ENCODE results near the gene DOCK4. TPM values are rescaled to one million over a fixed set of nuclear protein-coding genes. Genes with fewer than 3 reads are reported as not detected.
"Not testable (repeated sequence)": the region's sequence is repeated elsewhere in the genome, so short reads cannot be mapped to it uniquely, and the experiment has no call there.

DOCK4 gene, protein sequence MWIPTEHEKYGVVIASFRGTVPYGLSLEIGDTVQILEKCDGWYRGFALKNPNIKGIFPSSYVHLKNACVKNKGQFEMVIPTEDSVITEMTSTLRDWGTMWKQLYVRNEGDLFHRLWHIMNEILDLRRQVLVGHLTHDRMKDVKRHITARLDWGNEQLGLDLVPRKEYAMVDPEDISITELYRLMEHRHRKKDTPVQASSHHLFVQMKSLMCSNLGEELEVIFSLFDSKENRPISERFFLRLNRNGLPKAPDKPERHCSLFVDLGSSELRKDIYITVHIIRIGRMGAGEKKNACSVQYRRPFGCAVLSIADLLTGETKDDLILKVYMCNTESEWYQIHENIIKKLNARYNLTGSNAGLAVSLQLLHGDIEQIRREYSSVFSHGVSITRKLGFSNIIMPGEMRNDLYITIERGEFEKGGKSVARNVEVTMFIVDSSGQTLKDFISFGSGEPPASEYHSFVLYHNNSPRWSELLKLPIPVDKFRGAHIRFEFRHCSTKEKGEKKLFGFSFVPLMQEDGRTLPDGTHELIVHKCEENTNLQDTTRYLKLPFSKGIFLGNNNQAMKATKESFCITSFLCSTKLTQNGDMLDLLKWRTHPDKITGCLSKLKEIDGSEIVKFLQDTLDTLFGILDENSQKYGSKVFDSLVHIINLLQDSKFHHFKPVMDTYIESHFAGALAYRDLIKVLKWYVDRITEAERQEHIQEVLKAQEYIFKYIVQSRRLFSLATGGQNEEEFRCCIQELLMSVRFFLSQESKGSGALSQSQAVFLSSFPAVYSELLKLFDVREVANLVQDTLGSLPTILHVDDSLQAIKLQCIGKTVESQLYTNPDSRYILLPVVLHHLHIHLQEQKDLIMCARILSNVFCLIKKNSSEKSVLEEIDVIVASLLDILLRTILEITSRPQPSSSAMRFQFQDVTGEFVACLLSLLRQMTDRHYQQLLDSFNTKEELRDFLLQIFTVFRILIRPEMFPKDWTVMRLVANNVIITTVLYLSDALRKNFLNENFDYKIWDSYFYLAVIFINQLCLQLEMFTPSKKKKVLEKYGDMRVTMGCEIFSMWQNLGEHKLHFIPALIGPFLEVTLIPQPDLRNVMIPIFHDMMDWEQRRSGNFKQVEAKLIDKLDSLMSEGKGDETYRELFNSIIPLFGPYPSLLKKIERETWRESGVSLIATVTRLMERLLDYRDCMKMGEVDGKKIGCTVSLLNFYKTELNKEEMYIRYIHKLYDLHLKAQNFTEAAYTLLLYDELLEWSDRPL (N-terminal part only)
- 2.6 TPM for polyA plus RNA-seq (2013, experiment 1 of 2; ENCODE audit: insufficient read length)
- polyA plus RNA-seq (2013, experiment 2 of 2; ENCODE audit: insufficient read length): 2.8 TPM

DNA sequence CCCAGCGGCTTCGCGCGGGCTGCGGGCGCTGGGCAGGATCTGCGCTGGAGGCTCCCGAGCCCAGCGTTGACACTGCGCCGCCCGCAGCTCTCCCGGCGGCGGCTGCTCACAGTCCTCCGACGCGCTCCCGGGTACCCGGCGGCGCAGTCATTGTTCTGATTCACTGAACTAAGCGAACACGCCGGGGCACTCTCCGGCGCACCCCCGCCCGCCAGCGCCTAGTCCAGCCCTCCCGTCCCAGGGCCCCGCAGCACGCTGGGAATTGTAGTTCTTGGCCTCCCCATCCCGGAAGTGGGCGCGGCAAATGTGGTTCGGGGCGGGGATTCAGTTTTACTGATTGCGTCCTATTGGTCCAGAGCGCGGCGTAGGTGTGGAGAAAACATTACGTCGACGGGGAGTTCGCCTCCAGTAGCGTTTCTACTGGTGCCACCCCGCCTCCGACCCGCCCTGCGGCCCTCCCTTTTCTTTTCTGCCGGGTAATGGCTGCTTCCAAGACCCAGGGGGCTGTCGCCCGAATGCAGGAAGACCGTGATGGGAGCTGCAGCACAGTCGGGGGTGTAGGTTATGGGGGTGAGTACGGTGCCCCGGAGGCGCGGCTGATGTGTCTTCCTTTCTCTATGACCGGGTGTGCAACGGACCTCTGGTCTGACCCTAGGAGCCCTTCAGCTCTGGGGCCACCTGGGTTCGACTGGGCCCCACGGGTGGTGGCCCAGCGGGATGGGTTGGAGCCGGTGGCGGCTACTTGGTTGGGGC lies at the start of gene DOCK4, which contains the start of gene ZNF277:
TSS of gene DOCK4 (minus strand) at position 162 of the 753 bp plus-strand sequence. CDS start 261 bp downstream, outside the sequence.
TSS of gene ZNF277 (plus strand) at position 458 of the 753 bp plus-strand sequence. CDS start at position 480, 22 bp downstream.
- peak; percentile 99 for DNase-seq

DNA sequence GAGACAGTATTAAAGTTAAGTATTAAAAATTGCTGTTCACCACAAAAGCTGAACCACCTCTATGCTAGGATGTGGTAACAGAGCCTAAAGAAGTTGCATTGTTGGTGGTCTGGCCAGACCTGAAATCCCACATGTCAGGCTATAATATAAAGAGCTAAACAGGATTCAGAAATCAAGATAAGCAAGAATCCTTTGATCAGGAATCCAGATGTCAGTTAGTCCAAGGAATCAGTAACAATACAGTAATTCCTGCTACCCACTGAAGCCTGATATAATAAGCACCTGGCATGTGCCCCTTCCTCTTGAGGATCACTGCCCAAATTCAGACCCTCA lies 49.2 kb upstream of the DOCK4 start:
- no peak for DNase-seq

DNA sequence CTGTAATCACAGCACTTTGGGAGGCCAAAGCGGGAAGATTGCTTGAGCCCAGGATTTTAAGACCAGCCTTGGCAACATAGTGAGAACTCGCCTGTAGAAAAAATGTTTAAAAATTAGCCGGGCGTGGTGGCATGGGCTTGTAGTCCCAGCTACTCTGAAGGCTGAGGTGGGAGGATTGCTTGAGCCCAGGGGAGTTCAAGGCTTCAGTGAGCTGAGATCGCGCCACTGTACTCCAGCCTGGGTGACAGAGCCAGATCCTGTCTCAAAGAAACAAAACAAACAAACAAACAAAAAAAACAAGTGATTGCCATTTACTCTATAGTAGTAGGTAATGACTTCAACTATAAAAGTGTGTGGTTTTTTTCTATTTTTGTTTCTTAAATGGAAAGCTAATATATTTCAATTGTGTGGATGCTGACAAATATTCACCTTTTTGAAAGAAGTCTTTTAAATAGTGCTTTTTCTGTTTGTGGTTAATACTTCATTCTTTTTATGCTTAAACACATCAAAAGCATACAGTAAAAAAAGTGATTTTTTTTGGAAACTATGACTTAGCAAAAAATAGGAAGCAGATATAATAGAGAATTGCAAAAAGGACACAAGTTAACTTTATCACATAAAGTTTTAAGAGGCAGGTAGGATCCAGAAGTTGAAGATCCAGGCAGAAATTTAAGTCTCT lies 48.6 kb upstream of the DOCK4 start:
- no peak for DNase-seq

DNA sequence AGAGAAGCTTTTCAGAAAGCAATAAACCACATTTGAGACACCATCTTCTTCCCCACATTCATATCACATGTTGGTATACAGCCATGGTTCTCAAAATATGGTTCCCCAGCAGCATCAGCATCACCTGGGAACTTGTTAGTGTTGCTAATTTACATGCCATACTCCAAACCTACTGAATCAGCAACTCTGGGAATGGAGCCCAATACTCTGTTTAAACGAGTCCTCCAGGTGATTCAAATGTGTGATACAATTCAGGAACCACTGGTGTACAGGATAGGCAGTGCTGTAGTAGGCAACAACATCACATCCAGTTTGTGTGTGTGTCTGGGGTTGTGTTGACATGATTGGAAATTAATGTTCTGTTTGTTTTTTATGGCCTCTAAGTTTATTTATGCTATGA lies 48.0 kb upstream of the DOCK4 start:
- no peak for DNase-seq

DNA sequence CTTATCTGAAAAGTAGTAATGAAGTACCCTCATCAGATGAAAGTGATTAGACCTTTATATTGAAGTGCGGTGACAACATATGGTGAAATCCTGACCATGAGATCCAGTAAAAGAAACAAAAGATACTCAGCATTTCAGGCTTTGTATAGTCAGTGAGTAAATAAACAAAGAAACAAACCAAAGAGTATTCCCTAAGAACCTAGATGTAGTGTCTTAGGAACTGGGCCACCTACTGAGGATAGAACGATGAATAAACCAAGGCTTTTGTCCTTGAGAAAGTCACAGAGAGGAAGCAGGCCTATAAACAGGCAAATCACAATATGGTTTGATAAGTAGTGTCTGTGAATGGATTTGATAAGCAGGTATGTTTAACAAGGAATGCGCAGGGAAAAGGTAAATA lies 46.5 kb upstream of the DOCK4 start:
- DNase-seq: no peak

DNA sequence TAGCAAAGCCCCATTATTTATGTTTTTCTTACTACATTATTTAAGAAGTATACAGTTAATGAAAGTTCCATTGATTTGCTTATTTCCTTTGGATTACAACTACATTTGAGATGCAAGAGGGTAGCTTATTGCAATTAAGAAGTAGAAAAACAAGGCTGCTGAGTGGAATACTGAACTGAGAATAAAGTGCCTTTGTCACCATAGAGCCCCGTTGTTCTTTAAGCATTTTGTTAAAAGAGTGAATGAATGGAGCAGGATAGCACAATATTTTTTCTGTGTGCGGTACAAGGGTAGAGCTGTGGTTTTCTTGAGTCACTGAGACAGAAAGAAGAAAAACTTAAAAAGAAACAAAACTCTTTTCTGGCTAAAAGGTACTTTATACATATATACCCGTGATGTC lies 45.9 kb upstream of the DOCK4 start:
- DNase-seq: no peak

DNA sequence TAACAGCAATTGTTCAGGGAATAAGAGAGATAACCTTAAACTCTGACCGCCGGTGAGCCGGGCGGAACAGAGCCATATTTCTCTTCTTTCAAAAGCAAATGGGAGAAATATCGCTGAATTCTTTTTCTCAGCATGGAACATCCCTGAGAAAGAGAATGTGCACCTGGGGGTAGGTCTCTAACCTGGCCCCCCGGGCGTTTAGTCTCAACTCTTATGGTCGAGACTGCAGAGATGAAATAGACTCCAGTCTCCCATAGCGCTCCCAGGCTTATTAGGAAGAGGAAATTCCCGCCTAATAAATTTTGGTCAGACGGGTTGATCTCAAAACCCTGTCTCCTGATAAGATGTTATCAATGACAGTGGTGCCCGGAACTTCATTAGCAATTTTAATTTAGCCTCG lies 43.8 kb upstream of the DOCK4 start:
- DNase-seq: not testable (repeated sequence)

DNA sequence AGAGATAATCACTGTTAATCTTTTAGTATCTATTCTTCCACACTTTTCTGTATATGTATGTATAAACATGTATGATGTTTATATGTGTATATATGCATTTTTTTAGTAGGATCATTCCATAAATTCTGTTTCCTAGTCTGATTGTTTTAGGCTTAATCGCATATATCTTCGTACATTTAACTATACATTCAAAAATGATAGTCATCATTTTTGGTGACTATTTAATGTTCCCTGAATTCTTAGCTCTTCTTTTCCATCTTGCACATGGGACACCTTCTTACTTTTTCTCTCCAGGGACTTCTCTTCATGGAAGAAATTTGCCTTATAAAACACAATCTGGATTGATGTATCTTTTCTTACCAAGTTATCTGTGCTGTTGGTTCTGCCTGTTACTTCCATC lies 42.4 kb upstream of the DOCK4 start:
- no peak for DNase-seq

DNA sequence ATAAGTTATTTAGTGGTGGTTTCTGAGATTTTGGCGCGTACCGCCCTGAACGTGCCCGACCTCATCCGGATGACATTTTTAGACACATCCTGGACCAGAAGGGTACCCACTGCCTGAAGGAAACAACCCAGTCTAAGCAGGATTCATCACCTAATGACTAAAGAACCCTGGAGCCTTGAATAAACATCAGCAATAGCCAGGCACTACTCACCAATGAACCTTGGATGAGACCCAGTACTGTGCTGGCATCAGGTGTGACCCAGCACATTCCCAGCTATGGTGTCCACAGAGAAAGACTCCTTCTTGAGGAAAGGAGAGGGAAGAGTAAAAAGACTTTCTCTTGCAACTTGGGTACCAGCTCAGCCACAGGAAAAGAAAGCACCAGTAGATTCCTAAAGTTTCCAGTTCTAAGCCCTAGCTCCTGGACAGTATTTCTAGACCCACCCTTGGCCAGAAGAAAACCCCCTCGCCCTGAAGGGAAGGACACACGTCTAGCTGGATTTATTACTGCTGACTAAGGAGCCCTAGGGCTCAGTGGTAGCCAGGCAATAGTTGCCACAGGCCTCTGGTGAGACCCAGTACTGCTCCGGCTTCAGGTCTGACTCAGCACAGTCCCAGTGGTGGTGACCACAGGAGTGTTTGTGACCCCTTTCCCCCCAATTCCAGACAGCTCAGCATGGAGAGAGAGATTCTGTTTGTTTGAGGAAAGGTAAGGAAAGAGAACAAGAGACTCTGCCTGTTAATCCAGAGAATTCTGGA lies 32.8 kb upstream of the DOCK4 start:
- DNase-seq: peak; percentile 9

DNA sequence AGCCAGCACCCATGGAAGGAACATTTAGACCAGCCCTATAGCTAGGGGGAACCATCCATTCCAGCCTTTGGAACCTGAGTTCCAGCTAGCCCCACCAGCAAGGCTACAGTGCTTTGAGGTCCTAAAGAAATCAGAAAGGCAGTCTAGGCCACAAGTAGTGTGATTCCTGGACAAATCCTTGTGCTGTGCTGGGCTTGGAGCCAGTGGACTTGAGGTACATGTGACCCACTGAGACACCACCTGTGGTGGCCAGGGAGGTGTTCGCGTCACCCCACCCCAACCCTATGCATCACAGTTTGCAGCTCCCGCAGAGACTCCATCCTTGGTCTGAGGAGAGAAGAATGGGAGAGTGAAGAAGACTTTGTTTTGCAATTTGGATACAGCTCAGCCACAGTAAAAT lies 32.1 kb upstream of the DOCK4 start:
- DNase-seq: no peak

DNA sequence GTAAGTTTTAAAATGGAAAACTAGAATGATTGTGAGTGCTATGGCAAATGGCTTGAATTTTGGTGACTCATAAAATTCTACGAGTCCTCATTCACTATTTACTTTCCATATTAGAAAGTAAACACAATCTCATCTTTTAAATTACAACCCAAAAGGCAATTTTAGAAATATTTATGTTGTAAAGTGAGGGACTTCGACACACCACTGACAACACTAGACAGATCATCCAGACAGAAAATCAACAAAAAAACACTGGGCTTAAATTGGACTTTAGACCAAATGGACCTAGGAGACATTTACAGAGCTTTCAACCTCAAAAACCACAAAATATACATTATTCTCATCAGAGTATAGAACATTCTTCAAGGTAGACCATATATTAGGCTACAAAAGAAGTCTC lies 30.4 kb upstream of the DOCK4 start:
- no peak for DNase-seq

DNA sequence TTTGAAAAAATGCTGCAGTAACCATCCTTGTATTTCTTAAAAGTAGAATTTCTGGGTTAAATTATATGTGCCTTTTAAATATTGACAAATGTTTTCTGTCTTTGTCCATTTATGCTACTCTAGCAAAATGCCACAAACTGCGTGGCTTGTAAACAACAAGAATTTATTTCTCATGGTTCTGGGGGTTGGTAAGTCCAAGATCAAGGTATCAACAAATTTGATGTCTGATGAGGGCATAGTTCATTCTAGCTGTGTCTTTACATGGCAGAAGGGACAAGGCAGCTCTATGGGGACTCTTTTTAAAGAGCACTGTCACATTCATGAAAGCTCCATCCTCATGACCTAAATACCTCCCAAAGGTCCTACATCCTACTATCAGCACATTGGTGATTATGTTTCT lies 27.9 kb upstream of the DOCK4 start:
- DNase-seq: no peak

DNA sequence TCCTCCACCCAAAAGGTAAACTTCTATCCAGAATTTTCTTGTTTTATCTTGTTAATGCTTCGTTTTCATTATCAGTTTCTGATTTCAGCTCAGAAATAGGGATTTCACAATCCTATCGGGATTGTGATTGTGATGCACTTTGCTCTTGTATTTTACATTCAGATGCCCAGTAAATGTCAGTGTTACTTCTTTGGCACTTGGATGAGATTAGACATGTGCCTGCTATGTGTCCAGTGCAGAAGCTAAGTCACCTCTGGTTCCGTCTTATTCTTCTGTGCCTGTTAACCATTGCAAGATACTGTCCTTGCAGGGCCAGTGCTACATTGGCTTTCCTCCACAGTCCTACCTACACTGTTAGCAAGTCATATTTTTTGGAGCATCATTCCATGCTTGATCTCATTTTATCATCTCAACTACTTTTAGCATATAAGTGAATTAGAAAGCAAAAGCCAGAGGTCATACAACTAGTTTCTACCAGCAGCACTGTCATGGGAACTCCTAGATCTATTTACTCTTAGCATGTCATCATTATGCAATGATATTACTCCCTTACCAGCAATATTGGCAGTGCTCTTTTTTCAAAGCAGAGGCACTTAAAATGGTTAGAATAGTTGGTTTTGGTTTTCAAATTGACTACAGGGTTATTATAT lies 27.0 kb upstream of the DOCK4 start:
- DNase-seq: no peak

DNA sequence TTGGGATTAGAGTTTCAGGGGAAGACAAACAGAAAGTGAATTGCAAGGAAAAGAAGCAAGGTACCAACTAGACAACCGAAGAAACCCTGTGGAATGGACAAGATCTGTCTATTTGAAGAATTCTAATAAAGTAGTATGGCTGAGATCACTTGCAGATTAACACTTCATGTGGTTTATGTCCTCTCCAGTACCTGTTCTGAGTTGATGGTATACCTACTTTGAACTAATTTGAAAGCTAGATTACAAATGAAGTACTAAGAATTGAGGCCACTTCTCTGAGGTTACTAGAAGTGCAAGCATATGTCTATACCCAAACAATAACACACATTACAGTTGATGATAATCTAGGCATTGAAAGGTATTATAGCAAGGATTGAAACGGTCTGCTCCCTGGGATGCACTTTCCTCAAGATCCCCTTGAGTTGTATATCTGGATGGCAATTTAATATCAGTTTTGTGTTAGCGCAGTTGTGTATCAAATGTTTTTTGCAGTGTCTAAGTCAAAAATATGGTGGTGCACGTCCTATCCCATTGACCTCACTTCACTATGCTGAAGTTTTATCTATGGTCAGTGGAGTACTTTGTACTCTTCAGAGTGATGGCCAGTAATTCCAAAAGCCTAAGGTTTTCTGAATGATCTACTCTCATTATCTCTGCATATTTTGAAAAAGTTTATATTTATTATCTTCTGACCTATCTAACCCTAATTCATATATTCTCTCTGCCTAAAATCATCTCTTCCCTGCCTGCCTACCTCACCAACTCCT lies 26.2 kb upstream of the DOCK4 start:
- no peak for DNase-seq

DNA sequence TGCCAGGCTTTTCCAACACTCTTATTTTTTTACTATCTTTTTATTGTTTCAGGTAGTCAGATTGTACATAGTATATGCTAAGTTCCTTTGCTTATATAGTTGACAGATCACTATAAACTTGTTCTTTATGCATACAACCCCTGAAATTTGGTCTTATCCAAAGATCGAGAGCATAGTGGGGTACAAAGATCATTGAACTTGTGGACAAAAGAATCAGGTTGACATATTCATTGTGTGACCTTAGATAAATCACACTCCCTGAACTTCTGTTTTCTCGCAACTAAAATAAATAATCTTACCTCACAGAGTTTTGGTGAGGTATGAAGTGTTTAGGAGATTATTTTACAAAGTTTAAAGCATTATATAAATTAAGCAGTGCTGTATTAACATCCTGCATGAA lies 22.4 kb upstream of the DOCK4 start:
- no peak for DNase-seq

DNA sequence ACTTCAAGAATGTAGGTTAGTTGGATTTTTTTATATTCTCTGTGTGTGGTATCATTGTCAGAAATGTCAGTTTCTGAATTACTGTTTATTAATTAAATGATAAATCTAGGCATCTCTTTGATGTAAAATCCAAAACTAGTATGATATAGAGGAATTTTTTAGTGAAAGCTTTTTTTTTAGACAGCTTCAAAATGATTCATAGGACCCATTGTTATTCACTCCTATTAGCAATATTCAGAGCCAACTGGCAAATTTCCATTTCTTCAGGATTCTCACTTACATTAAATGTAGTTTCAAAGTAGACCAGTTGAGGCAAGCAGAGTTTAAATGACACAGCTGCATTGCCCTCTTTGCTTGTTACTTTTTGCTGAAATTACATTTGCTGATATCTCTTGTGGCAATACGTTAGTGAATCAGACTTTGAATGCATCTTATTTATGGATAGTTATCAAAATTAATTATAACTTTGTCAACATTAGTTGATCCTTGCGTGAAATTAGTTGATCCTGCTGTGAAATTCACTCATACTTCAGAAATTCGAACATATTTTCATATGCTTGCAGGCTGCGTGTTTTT lies 20.6 kb upstream of the DOCK4 start:
- DNase-seq: peak; percentile 23

DNA sequence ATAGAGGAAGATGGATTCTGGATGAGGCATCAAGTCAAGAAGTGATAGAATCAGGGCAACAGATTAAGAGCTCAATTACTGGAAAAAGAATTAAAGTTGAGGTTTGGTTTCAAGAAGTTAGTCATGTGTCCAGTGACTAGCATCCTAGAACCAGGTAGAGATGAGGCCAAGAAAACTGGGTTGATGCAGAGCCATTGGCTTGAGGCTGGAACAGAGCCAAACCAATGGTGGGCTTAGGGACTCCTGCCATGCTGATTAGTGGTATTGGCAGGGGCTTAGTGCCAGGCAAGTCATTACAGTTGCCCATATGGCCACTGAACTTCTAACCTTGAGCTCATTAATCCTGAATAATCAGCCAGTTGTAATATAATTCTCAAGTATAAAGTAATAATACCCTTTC lies 18.8 kb upstream of the DOCK4 start:
- DNase-seq: no peak

DNA sequence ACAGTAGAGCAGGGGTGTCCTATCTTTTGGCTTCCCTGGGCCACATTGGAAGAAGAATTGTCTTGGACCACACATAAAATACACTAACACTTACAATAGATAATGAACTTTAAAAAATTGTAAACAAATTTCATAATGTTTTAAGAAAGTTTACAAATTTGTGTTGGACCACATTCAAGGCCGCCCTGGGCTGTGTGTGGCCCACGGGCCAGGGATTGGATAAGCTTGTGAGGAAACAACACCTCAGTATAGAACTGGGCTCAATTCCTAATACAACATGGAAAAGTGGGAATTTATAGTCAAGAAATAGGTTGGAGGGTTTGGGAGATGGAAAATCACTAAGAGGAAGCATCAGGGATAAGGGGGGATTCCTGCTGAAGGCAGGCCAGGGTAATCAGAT lies 18.0 kb upstream of the DOCK4 start:
- DNase-seq: no peak

DNA sequence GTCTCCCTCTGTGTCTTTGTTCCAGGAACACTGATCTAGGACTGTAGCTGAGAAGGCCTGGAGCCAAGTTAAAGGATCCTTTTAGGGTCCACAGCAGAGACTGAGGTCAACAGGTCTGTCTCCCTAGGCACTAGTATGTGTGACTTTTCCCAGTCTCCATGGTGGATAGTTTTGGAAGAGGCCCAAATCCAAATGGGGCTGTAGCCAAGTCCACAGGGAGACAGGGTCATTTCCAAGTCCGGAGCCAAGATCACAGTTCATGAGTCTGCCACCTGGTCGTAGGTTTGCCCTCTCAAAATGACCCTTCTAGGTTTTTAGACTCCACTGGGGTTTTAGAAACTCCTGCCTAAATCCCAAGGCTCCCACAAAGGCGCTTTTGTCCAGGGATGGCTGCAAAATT lies 17.1 kb upstream of the DOCK4 start:
- DNase-seq: no peak

Data from fibroblast of skin of scalp (primary cell).